ENCODE results near the gene THADA. TPM values are rescaled to one million over a fixed set of nuclear protein-coding genes. Genes with fewer than 3 reads are reported as not detected.

THADA gene
- total and polyA plus RNA-seq, 2 donors (not counting 3 experiments of a cell fraction or from before 2014, with no cell fraction given) = 22.6 to 25.3 TPM

DNA sequence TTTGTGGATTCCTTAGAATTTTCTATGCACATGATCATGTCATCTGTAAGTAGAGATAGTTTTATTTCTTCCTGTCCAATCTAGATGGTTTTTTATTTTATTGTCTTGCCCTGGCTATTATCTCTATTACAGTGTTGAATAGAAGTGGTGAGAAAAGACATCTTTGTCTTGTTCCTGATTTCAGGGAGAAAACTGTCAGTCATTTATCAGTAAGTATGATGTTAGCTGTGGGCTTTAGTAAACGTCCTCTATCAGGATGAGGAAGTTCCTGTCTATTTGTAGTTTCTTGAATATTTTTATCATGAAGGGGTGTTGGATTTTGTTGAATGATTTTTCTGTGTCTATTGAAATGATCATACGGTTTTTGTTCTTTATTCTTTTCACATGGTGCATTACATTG, 46.5 kb upstream of the THADA start:
- FAIRE-seq (no peak), DNase-seq (ENCODE audit: low read depth, low spot score) (no peak)
- no peaks in the 10 kb centered on the region for H4K20me1 ChIP-seq (replicated peaks; ENCODE audit: control insufficient read depth, extremely low read depth, insufficient read depth, low read length)
- H3K4me2 ChIP-seq (ENCODE audit: insufficient read depth, low read length) = no peak overlapping the region
- intact Hi-C loops (cut with micrococcal nuclease) = no loop called here
- no peaks in the 10 kb centered on the region for H3K27me3 ChIP-seq (ENCODE audit: control insufficient read depth in 2 of 2, insufficient read depth in 2 of 2, low read length in 2 of 2)
- H3K4me3 ChIP-seq (replicated peaks in 1 of 3; ENCODE audit: insufficient read depth in 1 of 3, low read depth in 1 of 3, low read length in 3 of 3) = no peak overlapping the region
- ChIA-PET CTCF (no interaction called here), POLR2A (no interaction called here)
- H3K4me1 ChIP-seq (ENCODE audit: control insufficient read depth, extremely low read depth, insufficient read depth, low read length) = peaks cover 4% of the 10 kb centered on the region
- no peaks in the 10 kb centered on the region for H3K9me3 ChIP-seq (replicated peaks; ENCODE audit: control insufficient read depth, insufficient read depth, low read length)
- H3K27ac ChIP-seq (ENCODE audit: insufficient read depth, low read depth, low read length) = no peak overlapping the region
- no peak overlapping the region for H3K9ac ChIP-seq (replicated peaks; ENCODE audit: extremely low read depth, insufficient read depth, low read length)
- dilution Hi-C loops (cut with MboI; ENCODE audit: extremely low pct_ligation_motif_present, low sequenced_read_pairs) = no loop called here
- no TSS peak for BruUV-seq (replicated peaks)
- H2AFZ ChIP-seq (ENCODE audit: low read depth, low read length) = no peak overlapping the region
- no peaks in the 10 kb centered on the region for H3K36me3 ChIP-seq (ENCODE audit: control insufficient read depth in 2 of 2, extremely low read depth in 1 of 2, insufficient read depth in 2 of 2, low read length in 2 of 2)
- no peaks in the 10 kb centered on the region for H3K79me2 ChIP-seq (ENCODE audit: control insufficient read depth, insufficient read depth, low read length)
- no peak for TF ChIP-seq MYC (IDR thresholded peaks at IDR 0.05; ENCODE audit: low read depth, low read length)
- no peak for TF ChIP-seq GATA2 (IDR thresholded peaks at IDR 0.05; ENCODE audit: insufficient read depth, insufficient read length, low read depth, low read length)
- TF ChIP-seq, protein P1, sequence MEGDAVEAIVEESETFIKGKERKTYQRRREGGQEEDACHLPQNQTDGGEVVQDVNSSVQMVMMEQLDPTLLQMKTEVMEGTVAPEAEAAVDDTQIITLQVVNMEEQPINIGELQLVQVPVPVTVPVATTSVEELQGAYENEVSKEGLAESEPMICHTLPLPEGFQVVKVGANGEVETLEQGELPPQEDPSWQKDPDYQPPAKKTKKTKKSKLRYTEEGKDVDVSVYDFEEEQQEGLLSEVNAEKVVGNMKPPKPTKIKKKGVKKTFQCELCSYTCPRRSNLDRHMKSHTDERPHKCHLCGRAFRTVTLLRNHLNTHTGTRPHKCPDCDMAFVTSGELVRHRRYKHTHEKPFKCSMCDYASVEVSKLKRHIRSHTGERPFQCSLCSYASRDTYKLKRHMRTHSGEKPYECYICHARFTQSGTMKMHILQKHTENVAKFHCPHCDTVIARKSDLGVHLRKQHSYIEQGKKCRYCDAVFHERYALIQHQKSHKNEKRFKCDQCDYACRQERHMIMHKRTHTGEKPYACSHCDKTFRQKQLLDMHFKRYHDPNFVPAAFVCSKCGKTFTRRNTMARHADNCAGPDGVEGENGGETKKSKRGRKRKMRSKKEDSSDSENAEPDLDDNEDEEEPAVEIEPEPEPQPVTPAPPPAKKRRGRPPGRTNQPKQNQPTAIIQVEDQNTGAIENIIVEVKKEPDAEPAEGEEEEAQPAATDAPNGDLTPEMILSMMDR (IDR thresholded peaks at IDR 0.05; ENCODE audit: extremely low read depth in 1 of 2, insufficient read depth in 1 of 2, low read depth in 1 of 2, low read length in 2 of 2) = no peak
- no peak for TF ChIP-seq EZH2 (IDR thresholded peaks at IDR 0.05; ENCODE audit: borderline replicate concordance, low read depth, low read length, severe bottlenecking)
- TF ChIP-seq FOS (IDR thresholded peaks at IDR 0.05; ENCODE audit: borderline replicate concordance, insufficient read depth, low read length) = no peak
- TF ChIP-seq, protein P2, sequence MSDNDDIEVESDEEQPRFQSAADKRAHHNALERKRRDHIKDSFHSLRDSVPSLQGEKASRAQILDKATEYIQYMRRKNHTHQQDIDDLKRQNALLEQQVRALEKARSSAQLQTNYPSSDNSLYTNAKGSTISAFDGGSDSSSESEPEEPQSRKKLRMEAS (IDR thresholded peaks at IDR 0.05; ENCODE audit: insufficient read depth, insufficient read length) = no peak
- TF ChIP-seq JUN (IDR thresholded peaks at IDR 0.05; ENCODE audit: borderline replicate concordance, insufficient read depth, insufficient read length, low read depth) = no peak
- no peak for TF ChIP-seq POLR2A (IDR thresholded peaks at IDR 0.05; ENCODE audit: low read depth, low read length)
- no peak for TF ChIP-seq POLR2AphosphoS5 (IDR thresholded peaks at IDR 0.05; ENCODE audit: insufficient read depth, low read depth, low read length)
- no peaks in the 10 kb centered on the region for H3K9me1 ChIP-seq (replicated peaks; ENCODE audit: control insufficient read depth, extremely low read depth, insufficient read depth, low read length)

All from endothelial cell of umbilical vein (primary cell).